ENCODE results near the gene CASR. TPM values are rescaled to one million over a fixed set of nuclear protein-coding genes. Genes with fewer than 3 reads are reported as not detected.

Gene CASR
- total and polyA plus RNA-seq, 2 of the 4 experiments (the other 2 are of a cell fraction), result not detected

DNA sequence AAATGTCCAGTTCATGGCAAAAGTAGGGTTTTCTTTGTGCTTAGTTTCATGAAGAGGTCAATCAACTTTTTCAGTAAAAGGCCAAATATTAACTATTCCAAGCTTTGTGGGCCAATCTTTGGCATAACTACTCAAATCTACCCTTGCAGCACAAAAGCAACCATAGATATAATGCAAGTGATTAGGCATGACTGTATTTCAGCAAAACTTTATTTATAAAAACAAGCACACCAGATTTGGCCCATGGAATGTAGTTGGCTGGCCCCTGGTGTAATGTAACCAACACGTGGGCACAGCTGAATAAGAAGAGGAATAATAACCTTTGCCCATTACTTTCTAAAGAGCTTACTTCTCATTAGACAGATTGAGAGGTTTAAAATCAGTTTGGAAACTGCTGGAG, 50.6 kb downstream of the CASR start:
- intact Hi-C loops (cut with micrococcal nuclease) (no loop called here), dilution Hi-C loops (cut with HindIII; ENCODE audit: low sequenced_read_pairs, unreplicated experiment) (no loop called here), in situ Hi-C loops (cut with MboI; ENCODE audit: low sequenced_read_pairs) (no loop called here)
- POLR2A ChIA-PET (ENCODE audit: unreplicated experiment), result no interaction called here
- no peaks in the 10 kb centered on the region for H3K9me1 ChIP-seq (ENCODE audit: insufficient read depth, low read length)
- no peak overlapping the region for H3K27ac ChIP-seq (ENCODE audit: insufficient read depth, low read length)
- no peak overlapping the region for H3K4ac ChIP-seq (ENCODE audit: low read depth, low read length)
- no peak overlapping the region for H2BK120ac ChIP-seq (ENCODE audit: low read depth, low read length)
- ATAC-seq (ENCODE audit: low read depth) (no peak), DNase-seq (no peak)
- H4K5ac ChIP-seq (ENCODE audit: low read depth, low read length), result no peak overlapping the region
- H3K56ac ChIP-seq (ENCODE audit: extremely low read depth, insufficient read depth, low read length), result no peak overlapping the region
- TF ChIP-seq, protein P1, sequence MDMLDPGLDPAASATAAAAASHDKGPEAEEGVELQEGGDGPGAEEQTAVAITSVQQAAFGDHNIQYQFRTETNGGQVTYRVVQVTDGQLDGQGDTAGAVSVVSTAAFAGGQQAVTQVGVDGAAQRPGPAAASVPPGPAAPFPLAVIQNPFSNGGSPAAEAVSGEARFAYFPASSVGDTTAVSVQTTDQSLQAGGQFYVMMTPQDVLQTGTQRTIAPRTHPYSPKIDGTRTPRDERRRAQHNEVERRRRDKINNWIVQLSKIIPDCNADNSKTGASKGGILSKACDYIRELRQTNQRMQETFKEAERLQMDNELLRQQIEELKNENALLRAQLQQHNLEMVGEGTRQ (IDR thresholded peaks at IDR 0.05; ENCODE audit: low read depth, low read length), result no peak
- TF ChIP-seq MAFK (IDR thresholded peaks at IDR 0.05; ENCODE audit: low read depth, low read length) (no peak), CEBPB (IDR thresholded peaks at IDR 0.05; ENCODE audit: low read depth, low read length) (no peak), POLR2A (IDR thresholded peaks at IDR 0.05; ENCODE audit: low read depth, low read length) (no peak), RCOR1 (IDR thresholded peaks at IDR 0.05; ENCODE audit: insufficient replicate concordance, low read length) (no peak), CTCF (conservative IDR thresholded peaks at IDR 0.05; ENCODE audit: low read depth, low read length) (no peak)
- TF ChIP-seq, protein P2, sequence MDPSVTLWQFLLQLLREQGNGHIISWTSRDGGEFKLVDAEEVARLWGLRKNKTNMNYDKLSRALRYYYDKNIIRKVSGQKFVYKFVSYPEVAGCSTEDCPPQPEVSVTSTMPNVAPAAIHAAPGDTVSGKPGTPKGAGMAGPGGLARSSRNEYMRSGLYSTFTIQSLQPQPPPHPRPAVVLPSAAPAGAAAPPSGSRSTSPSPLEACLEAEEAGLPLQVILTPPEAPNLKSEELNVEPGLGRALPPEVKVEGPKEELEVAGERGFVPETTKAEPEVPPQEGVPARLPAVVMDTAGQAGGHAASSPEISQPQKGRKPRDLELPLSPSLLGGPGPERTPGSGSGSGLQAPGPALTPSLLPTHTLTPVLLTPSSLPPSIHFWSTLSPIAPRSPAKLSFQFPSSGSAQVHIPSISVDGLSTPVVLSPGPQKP (IDR thresholded peaks at IDR 0.05; ENCODE audit: borderline replicate concordance, low read depth, low read length), result no peak
- no peak overlapping the region for H2AFZ ChIP-seq (replicated peaks; ENCODE audit: low read length, poor library complexity)
- CTCF ChIA-PET, result no interaction called here
- H4K8ac ChIP-seq (ENCODE audit: low read depth in 2 of 2, low read length in 2 of 2), result no peak overlapping the region
- no CpG with 5 or more reads among the region's 1 CpG for WGBS, 2 experiments (ENCODE audit: extremely low coverage in 2 of 2, insufficient read length in 1 of 2)
- no TSS peak for BruUV-seq (replicated peaks)
- no peaks in the 10 kb centered on the region for H4K20me1 ChIP-seq (ENCODE audit: insufficient read depth, low read length)
- H3K9ac ChIP-seq (ENCODE audit: low read depth, low read length), result no peak overlapping the region
- H3K4me1 ChIP-seq (ENCODE audit: control insufficient read depth, insufficient read depth, low read length), result no peaks in the 10 kb centered on the region
- no peak overlapping the region for H2BK5ac ChIP-seq (ENCODE audit: low read depth, low read length, poor library complexity, severe bottlenecking)
- no peak overlapping the region for H2AK5ac ChIP-seq (ENCODE audit: low read depth, low read length)
- H3K4me2 ChIP-seq (ENCODE audit: low read depth, low read length), result no peak overlapping the region
- H3K18ac ChIP-seq (ENCODE audit: low read depth, low read length), result no peak overlapping the region
- H3K4me3 ChIP-seq (ENCODE audit: insufficient read depth, low read depth, low read length), result no peak overlapping the region
- no peak overlapping the region for H3K14ac ChIP-seq (replicated peaks; ENCODE audit: low read depth, low read length)
- peaks cover 10% of the 10 kb centered on the region for H3K27me3 ChIP-seq (ENCODE audit: control insufficient read depth, insufficient read depth, low read length)
- no peak overlapping the region for H2BK15ac ChIP-seq (ENCODE audit: low read depth, low read length)
- H3K23ac ChIP-seq (ENCODE audit: low read depth, low read length), result no peak overlapping the region
- no peak overlapping the region for H2AK9ac ChIP-seq (replicated peaks; ENCODE audit: low read depth, low read length, poor library complexity)
- H2BK20ac ChIP-seq (ENCODE audit: low read depth, low read length), result no peak overlapping the region
- no peaks in the 10 kb centered on the region for H3K79me1 ChIP-seq (ENCODE audit: low read depth in 1 of 2, low read length in 2 of 2)
- no peaks in the 10 kb centered on the region for H3K36me3 ChIP-seq (ENCODE audit: control insufficient read depth, insufficient read depth, low read length)
- no peaks in the 10 kb centered on the region for H3K9me3 ChIP-seq (ENCODE audit: control insufficient read depth, insufficient read depth, low read length)
- H4K91ac ChIP-seq (ENCODE audit: insufficient read depth, low read depth, low read length), result no peak overlapping the region

Data from IMR-90 (cell line).